Superior temporal gyrus (tissue), 1 donor: Measurements from ENCODE around the gene HDAC9.
"Not testable (repeated sequence)": the region's sequence is repeated elsewhere in the genome, so short reads cannot be mapped to it uniquely, and the experiment has no call there.

Experiments
- DNase-seq: peaks from one replicate; pipeline ENCODE4 v3.0.0-alpha.2; 2016; ENCODE audit errors: extremely low spot score

Gene HDAC9

GRCh38 chr7:18721429-18721828, 225.9 kb downstream of the HDAC9 start:
- no peak for DNase-seq

DNA sequence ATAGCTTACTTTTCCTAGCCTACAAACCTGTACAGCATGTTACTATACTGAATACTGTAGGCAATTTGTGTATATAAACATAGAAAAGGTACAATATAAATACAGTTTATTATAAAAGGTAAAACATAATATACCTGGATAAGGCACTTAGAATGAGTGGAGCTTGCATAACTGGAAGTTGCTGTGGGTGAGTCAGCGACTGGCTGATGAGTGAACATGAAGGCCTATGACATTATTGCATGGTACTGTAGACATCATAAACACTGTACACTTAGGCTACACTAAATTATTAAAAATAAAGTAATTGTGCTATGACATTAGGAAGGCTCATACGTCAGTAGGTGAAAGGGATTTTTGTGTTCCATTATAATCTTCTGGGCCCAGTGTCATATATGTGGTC, 228.8 kb downstream of the HDAC9 start:
- DNase-seq: no peak

DNA sequence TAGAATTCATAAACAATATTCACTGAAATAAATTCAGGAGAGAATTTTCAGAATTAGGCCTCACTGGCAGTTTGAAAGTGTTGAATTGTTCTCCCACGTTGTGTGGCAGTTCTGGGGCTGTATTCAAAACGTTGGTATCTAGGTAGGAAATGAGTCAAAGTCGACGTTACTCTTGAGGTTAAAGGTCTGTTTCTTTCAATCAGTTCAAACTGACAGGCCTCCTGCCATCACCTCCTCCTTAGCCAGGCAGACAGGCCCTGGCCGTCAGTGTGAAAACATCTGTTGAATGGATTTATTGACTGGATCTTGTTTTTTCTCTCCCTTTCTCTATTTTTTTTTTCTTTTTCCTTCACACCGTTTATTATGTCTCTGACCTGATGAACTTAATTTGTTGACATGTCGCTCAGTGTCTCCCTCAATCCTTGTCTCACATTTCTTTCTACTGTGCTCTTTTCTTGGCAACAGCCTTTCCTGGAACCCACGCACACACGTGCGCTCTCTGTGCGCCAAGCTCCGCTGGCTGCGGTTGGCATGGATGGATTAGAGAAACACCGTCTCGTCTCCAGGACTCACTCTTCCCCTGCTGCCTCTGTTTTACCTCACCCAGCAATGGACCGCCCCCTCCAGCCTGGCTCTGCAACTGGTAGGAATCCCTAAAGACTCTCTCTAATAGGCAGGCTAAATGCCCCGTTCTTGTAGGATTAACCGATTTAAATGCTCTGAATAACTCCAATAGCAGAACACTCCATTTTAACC, 231.7 kb downstream of the HDAC9 start:
- DNase-seq: no peak

DNA sequence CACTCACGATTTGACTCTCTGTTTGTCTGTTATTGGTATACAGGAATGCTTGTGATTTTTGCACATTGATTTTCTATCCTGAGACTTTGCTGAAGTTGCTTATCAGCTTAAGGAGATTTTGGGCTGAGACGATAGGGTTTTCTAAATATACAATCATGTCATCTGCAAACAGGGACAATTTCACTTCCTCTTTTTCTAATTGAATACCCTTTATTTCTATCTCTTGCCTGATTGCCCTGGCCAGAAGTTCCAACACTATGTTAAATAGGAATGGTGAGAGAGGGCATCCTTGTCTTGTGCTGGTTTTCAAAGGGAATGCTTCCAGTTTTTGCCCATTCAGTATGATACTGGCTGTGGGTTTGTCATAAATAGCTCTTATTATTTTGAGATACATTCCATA, 240.5 kb downstream of the HDAC9 start:
- not testable (repeated sequence) for DNase-seq

- DNase-seq: no peak
Measured at GRCh38 chr7:18740579-18740988, 245.0 kb downstream of the HDAC9 start.

DNA sequence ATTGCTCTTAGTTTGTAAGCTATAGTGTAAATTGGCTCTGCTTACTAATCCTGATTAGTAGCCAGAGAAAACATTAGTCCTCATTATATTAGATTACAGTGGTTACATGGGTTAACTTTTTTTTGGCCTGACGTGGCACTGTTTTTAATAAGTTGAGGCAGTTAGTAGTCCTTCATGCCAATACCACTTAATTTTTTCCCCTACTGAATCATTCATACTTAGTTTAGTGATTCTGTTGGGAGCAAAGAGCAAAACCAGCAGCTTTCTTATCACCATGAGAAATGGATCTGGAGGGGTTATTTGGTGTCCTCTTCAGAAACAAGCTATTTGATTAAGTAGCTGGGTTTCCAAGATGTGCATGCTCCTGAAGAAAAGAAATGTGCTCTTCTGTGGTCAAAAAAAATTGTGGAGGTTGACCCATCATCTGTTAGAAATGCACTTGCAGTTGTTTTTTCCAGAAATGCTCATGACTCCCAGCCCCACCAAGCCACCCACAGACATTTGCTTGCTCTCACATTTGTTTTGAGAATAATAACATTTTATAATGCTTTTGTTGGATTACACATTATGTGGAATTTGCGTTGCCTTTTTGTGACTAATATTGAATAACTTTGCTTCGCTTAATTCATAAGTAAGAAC, 258.5 kb downstream of the HDAC9 start:
- no peak for DNase-seq

DNA sequence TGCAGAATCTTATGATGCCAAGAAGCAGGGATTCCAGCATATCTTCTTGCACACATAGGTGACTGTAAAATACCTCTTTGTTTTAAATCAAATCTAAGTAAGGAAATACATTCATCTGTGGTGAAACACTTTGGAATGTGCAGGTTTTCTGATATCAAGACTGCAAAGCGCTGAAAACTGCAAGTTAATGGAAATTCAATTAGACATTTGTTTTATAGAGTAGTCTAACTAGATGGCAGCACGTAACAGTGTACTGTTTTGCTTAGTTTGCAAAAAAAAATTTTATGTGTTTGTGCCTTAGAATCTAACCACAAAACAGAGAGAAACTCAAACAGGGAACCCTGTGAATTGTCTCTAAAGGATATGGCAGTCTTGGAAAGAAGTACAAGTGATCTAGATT, 259.2 kb downstream of the HDAC9 start:
- DNase-seq: no peak

DNA sequence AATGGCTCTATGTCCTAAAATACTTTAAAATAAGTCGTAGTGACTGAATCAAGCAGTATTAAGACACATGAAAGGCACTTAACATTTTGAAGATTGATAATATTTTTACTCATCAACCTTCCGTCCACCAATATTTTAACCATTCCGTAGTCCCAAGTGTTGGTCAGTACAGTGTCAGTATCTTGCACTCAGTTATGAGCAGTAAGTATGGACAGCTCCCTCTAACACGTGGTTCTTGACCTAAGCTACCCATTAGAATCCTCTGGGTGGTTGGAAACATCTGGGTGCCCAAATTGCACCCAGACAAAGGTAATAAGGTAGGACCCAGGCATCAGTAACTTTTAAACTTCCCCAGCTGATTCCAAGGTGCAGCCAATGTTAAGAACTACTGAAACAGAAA, 260.2 kb downstream of the HDAC9 start:
- no peak for DNase-seq

DNA sequence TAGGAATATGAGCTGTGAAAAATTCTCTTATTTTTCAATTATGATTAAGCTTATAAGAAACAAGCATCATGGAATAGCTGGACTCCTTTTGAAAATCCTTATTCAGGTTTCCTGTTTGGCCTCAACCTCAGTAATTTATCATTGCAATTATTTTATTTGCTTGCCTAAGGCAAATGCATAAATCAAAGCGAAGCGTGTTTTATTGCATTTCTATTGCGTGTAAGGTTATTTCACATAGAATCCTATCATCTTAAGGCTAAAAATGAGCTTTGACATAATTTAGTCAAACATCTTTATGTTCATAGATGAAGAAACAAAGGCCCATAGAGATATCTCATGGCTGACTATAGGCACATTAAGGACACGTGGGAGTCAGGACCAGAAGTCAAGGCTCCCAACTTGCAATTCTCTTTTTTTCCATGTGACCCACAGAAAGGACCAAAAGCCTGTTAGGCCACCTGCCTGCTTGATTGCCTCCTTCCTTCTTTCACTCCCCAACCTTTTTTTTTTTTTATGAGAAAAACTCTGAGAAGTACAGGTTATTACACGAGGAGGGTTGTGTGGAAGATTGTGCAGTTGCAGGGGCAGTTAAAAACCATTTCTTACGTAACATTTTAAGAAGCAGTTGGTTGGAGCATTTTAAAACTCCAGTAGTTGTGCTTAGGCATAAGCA, 261.0 kb downstream of the HDAC9 start:
- DNase-seq: no peak

DNA sequence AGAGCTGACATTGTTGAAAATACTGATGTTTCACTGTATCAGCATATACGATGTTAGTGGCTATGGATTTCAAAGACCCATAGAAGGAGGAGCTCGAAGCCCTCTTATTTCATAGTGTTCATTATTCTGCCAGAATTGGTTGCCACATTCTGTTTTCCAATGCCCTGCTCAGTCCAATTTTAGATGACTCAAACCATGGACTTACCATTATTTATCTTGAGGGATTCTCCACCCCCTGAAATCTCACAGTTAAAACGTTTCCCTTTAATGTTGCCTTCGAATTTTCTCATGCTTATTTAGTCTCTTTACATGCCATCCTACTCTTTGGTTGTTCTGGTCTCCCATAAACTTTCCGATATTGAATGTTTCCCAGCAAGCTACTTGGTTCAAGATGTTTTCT, 264.5 kb downstream of the HDAC9 start:
- DNase-seq: no peak

- no peak for DNase-seq
Measured at GRCh38 chr7:18760631-18761445, 265.3 kb downstream of the HDAC9 start.

DNA sequence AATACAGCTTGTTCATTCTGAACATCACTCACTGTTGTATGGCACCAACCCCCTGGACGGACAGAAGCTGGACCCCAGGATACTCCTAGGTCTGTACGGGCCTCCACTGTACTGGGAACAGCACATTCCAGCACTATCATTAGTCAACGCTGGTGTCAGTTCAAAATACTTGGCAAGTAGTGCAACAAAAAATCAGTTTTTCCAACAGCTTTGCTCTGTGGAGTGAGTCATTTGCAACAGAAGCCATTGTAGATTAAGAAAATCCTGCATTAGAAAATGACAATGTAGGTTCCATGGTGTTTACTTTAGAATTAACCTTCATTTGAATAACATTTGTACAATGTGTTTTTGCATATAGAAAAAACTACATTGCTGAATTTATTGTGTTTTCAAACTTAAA, 266.6 kb downstream of the HDAC9 start:
- peak; percentile 22 for DNase-seq

DNA sequence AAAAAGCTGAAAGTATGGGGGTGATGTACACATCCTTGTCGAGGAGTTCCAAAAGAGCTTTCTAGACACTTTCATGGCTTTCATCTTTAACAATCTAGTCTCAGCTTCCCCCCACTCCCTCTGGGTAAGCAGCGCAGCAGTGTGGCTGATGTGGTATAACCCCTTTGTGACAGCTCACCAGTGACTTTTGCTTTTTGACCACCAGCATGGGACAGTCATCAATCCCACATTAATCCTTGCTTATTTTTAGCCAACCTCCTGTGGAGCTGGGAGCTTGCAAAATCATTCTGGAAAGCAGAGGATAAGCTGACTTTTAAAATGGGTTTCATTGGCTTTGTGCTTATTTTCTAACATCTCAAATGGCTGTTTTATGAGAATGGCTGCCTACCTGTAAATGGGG, 272.7 kb downstream of the HDAC9 start:
- no peak for DNase-seq

- no peak for DNase-seq
Measured at GRCh38 chr7:18770154-18770811, 274.7 kb downstream of the HDAC9 start.

GRCh38 chr7:18770822-18771221, 275.3 kb downstream of the HDAC9 start:
- DNase-seq: no peak

GRCh38 chr7:18771834-18772566, 276.5 kb downstream of the HDAC9 start:
- no peak for DNase-seq

GRCh38 chr7:18772567-18772965, 277.0 kb downstream of the HDAC9 start:
- no peak for DNase-seq

DNA sequence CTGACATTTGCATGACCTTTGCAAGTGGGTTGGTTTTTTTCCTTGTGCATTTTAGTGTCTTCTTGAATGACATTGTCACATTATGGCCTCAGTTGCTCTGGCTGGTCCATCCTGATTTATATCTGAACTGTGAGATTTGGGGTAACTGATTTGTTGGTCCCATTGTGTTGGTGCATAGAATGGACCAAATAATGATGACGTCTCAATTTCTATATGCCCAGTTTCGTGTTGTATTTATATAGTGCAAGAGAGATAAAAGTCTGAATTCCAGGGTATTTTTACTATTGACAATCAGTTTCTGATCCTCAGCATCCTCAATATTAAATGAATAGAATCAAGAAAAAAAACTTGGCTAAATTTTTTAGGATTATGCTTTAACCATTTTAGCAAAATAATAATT, 281.8 kb downstream of the HDAC9 start:
- DNase-seq: no peak

DNA sequence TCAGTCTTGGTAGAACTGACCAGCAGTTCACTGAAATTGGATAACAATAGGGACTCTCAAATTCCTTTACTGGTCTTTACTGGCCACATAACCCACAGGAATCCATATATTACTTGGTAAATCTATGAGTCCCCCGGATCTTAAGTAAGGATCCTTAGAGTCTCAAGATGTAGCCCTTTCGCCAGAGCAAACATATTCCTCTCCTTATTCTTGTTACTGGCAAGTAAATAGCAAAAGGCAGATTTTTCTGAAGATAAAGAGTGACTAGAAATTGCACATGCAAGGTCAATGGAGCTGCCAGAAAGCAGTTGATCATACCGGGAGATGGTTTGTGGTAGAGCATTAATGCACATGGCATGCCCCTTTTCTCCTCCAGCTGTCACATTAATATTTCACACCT, 283.0 kb downstream of the HDAC9 start:
- DNase-seq: no peak

GRCh38 chr7:18780266-18780665, 284.7 kb downstream of the HDAC9 start:
- DNase-seq: no peak

- no peak for DNase-seq
Measured at GRCh38 chr7:18780938-18781337, 285.4 kb downstream of the HDAC9 start.
